C4-2B (cell line): Measurements from ENCODE around the gene FXR2.

Source experiments
- H3K27ac ChIP-seq: fragments of 450-650 bp; 2 replicates; pipeline ENCODE4 v1.5.1; 2017
- ZFX ChIP-seq: fragments of 450-650 bp; IDR thresholded peaks from 2 replicates; pipeline ENCODE4 v1.6.1; 2017
- TF ChIP-seq, protein P1 (sequence below): fragments of 450-650 bp; conservative IDR thresholded peaks from 2 replicates; pipeline ENCODE4 v1.5.1; 2017; ENCODE audit warnings: mild to moderate bottlenecking

Gene FXR2

GRCh38 chr17:7577327-7578199 lies 37.1 kb downstream of the FXR2 start:
- TF ChIP-seq ZFX: no peak
- TF ChIP-seq, protein P1, sequence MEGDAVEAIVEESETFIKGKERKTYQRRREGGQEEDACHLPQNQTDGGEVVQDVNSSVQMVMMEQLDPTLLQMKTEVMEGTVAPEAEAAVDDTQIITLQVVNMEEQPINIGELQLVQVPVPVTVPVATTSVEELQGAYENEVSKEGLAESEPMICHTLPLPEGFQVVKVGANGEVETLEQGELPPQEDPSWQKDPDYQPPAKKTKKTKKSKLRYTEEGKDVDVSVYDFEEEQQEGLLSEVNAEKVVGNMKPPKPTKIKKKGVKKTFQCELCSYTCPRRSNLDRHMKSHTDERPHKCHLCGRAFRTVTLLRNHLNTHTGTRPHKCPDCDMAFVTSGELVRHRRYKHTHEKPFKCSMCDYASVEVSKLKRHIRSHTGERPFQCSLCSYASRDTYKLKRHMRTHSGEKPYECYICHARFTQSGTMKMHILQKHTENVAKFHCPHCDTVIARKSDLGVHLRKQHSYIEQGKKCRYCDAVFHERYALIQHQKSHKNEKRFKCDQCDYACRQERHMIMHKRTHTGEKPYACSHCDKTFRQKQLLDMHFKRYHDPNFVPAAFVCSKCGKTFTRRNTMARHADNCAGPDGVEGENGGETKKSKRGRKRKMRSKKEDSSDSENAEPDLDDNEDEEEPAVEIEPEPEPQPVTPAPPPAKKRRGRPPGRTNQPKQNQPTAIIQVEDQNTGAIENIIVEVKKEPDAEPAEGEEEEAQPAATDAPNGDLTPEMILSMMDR: no peak
- no peak overlapping the region for H3K27ac ChIP-seq

DNA sequence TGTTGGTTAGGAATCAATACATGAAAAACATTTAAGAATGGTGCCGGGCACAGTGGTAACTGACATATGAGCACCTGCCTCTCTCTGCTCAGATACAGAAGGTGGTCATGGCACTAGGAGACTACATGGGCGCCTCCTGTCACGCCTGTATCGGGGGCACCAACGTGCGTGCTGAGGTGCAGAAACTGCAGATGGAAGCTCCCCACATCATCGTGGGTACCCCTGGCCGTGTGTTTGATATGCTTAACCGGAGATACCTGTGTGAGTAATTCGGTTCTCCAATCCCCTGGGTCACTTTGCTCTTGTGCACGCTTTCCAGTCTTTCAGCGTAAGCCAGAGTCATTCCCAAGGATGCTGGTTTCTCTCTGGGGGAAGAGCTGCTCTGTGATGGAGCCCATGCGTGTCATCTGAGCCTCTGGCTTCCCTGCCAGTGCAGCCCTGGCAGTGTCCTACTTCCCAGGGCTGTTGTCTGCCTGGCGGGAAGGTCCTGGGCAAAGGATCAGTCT lies 38.2 kb downstream of the FXR2 start:
- no peak for TF ChIP-seq ZFX
- TF ChIP-seq, protein P1: no peak
- H3K27ac ChIP-seq: no peak overlapping the region

- no peak for TF ChIP-seq ZFX
- TF ChIP-seq, protein P1: no peak
- H3K27ac ChIP-seq: peak overlapping the region; percentile 100; the same call in 1 of the 2 replicates
Observed at GRCh38 chr17:7575959-7576358, 38.7 kb downstream of the FXR2 start.

GRCh38 chr17:7575481-7575883 lies 39.2 kb downstream of the FXR2 start:
- TF ChIP-seq ZFX: no peak
- TF ChIP-seq, protein P1: no peak
- H3K27ac ChIP-seq: peak overlapping the region; percentile 100; the same call in 1 of the 2 replicates

GRCh38 chr17:7574176-7574953 lies 40.3 kb downstream of the FXR2 start:
- peak overlapping the region; percentile 100 for H3K27ac ChIP-seq
- TF ChIP-seq, protein P1: no peak
- TF ChIP-seq ZFX: no peak

- 0 out of 2 replicates have a peak, but pooled peaks have one; percentile 6 for TF ChIP-seq ZFX
- TF ChIP-seq, protein P1: no peak
- peak overlapping the region; percentile 100 for H3K27ac ChIP-seq
Observed at GRCh38 chr17:7573324-7574080, 41.2 kb downstream of the FXR2 start.
